Fibroblast of skin of left quadriceps (primary cell): ENCODE measurements around the gene FOXC1.

Source experiments
- DNase-seq, 2 experiments: peaks; one replicate each; pipeline ENCODE4 v3.0.0-alpha.2; 2013; ENCODE audit warnings: low read depth in 2 of 2

FOXC1 gene

DNA sequence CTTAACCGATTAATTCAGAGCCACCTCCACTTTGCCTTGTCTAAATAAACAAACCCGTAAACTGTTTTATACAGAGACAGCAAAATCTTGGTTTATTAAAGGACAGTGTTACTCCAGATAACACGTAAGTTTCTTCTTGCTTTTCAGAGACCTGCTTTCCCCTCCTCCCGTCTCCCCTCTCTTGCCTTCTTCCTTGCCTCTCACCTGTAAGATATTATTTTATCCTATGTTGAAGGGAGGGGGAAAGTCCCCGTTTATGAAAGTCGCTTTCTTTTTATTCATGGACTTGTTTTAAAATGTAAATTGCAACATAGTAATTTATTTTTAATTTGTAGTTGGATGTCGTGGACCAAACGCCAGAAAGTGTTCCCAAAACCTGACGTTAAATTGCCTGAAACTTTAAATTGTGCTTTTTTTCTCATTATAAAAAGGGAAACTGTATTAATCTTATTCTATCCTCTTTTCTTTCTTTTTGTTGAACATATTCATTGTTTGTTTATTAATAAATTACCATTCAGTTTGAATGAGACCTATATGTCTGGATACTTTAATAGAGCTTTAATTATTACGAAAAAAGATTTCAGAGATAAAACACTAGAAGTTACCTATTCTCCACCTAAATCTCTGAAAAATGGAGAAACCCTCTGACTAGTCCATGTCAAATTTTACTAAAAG is 2.7 kb downstream of the FOXC1 start:
- no peak for DNase-seq

DNA sequence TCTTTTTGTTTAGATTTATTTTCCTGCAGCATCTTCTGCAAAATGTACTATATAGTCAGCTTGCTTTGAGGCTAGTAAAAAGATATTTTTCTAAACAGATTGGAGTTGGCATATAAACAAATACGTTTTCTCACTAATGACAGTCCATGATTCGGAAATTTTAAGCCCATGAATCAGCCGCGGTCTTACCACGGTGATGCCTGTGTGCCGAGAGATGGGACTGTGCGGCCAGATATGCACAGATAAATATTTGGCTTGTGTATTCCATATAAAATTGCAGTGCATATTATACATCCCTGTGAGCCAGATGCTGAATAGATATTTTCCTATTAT is 3.2 kb downstream of the FOXC1 start:
- no peak for DNase-seq

DNA sequence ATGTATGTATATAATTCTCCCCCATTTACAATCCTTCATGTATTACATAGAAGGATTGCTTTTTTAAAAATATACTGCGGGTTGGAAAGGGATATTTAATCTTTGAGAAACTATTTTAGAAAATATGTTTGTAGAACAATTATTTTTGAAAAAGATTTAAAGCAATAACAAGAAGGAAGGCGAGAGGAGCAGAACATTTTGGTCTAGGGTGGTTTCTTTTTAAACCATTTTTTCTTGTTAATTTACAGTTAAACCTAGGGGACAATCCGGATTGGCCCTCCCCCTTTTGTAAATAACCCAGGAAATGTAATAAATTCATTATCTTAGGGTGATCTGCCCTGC is 3.6 kb downstream of the FOXC1 start:
- DNase-seq = no peak

DNA sequence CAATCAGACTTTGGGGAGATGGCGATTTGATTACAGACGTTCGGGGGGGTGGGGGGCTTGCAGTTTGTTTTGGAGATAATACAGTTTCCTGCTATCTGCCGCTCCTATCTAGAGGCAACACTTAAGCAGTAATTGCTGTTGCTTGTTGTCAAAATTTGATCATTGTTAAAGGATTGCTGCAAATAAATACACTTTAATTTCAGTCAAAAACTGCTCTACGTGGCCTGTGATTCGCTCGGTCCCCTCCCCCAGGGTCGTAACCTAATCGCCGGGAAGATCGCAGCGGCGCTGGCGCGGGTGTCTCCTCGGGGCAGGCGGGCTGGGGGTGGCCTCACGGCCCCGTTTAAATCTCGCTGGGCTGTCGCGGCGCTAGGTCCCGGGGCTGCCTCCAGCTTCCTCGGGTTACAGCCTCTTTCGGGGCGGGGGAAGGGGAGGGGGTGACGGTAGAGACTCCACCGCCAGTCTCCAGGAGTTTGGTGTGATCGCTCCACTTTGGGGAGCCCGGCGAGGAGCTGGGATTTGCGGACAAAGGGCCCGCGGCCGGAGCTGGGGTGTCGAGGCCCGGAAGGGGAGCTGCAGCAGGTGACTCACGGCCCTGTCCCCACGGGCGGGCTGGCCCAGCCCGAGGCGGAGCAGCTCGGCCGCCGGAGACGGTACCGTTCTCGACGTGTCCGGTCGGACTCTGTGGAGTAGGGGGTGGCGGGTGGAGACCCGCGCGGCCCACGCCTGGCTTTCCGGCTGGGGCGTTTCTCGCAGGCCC is 4.2 kb downstream of the FOXC1 start:
- DNase-seq = no peak

- no peak for DNase-seq
Measured at GRCh38 chr6:1614448-1615150, 4.9 kb downstream of the FOXC1 start.

- no peak for DNase-seq
Measured at GRCh38 chr6:1615151-1615852, 5.6 kb downstream of the FOXC1 start.

DNA sequence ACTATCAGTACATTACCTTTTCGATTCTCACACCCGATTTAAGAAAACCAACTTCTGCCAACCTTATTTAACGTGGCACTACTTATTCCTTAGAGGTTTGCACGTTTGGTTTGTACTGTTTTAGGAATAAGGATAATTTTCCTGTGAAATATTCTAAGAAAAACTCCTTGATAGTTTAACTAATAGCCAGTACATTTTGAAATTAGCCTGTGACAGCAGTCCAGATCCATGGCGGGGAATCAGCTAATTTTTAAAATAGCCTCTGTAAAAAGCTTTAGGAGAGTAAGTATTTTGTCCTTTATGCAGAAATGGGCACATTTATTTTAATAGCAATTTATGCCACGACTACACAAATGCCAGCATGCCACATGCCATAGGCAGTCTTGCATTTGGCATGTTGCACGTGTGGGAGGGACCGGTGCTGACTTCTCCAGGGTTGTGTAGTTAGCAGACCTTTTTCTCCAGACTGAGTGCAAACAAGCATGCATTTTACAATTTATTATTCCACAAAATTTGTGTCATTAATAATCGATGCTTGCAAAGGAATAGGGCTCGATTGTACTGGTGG is 6.2 kb downstream of the FOXC1 start:
- no peak for DNase-seq

GRCh38 chr6:1616701-1617463 is 7.2 kb downstream of the FOXC1 start:
- DNase-seq = no peak

DNA sequence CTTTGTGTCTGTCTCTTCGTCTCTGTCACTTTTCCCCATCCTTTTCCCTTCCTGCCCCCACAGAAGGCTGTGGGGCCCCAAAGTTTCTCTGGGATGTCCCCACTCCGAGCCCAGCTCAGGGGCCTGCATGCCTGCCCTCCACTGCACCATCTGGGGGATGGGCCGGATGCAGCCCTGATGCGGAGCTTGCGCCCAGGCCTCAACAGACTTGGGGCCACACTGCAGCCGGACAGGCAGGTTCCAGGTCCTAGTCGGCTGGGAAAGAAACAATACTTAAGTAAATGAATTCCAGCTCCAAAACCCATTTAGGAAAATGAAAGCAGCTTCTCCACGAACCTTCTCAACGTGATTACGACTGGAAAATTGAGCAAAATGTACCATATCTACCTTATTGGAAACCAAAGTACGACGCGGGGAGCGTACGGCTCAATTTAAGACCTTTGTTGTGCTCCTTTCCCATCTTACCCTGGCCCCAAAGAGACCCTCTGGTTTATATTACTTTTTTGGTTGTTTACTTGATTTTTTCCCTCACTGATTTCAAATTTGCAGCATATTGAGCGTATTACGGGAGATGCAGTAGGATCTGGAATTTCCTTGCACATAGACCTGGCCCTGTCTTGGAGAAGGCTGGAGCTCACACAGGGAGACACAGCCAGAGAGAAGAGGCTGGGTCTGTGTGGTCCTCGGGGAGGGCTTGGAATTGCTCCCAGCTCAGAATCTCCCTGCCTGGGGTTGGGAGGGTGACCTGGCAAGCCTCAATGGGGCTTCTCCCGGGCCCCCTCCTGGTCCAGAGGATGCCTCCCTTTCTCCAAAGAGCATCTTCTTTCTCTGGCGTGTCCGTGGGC is 8.0 kb downstream of the FOXC1 start:
- DNase-seq = no peak

GRCh38 chr6:1618311-1619097 is 8.8 kb downstream of the FOXC1 start:
- DNase-seq = no peak

GRCh38 chr6:1619098-1619672 is 9.5 kb downstream of the FOXC1 start:
- DNase-seq = no peak

- no peak for DNase-seq
Measured at GRCh38 chr6:1619673-1620503, 10.2 kb downstream of the FOXC1 start.

GRCh38 chr6:1620504-1621069 is 10.9 kb downstream of the FOXC1 start:
- no peak for DNase-seq

GRCh38 chr6:1621070-1621701 is 11.5 kb downstream of the FOXC1 start:
- no peak for DNase-seq

- DNase-seq = no peak
Measured at GRCh38 chr6:1622220-1622850, 12.6 kb downstream of the FOXC1 start.

DNA sequence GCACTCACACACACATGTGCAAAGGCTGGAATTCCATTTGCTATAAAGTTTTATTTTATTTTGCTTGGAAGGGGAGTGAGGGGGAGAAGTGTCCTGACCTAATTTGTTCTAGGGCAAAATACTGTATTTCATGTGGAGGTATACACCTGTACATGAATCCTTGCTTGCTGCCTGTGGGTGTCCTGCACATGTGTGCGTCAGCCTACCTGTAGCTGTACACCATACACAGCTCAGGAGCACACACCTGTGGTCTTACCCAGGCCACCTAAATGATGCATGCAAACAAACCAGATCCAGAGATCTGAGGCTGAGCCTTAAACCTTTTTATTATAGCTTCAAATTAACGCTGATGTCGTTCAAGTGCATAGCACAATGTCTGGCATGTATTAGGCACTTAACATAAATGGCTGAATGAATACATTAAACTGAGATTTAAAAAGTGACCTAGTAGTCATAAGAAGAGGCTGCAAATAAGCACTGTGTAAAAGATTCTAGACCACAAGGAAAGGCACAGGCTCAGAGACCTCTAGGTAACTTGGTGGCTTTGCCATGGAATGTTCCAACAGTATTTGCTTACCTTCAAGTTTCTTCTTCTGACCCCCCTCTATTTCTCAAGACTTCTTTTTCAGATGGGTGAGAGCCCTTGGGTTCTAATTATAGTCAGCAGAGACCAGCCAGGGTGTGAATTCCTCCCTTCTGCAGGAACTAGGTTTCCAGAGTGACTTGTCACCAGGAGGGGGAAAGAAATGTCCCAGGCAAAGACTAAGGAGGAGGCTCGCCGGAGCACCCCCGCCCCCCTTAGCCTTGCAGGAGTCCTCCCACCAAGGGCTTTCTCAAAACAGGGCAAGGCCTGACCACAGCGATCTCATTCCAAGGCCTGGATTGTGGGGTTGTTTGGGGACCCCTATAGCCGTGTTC is 13.4 kb downstream of the FOXC1 start:
- DNase-seq = no peak
